Endodermal cell (in vitro differentiated cells): ENCODE results near the gene KRTAP9-3. TPM values are rescaled to one million over a fixed set of nuclear protein-coding genes. Genes with fewer than 3 reads are reported as not detected.

Experiments used
- DNase-seq: peaks from one replicate; pipeline ENCODE4 v3.0.0-alpha.2; 2017
- H3K27ac ChIP-seq: 2 replicates; pipeline ENCODE4 v1.5.1; 2013; ENCODE audit warnings: mild to moderate bottlenecking, low read depth, low read length, moderate library complexity
- H3K27me3 ChIP-seq: 2 replicates; pipeline ENCODE4 v1.6.1; 2013; ENCODE audit warnings: mild to moderate bottlenecking, low read length, moderate library complexity; ENCODE audit not compliant: insufficient read depth, control insufficient read depth, poor library complexity, severe bottlenecking
- H3K36me3 ChIP-seq: 2 replicates; pipeline ENCODE4 v1.7.0; 2013; ENCODE audit warnings: mild to moderate bottlenecking, low read length, moderate library complexity; ENCODE audit not compliant: control insufficient read depth, insufficient read depth
- H3K4me1 ChIP-seq: one replicate; pipeline ENCODE4 v1.7.0; 2013; ENCODE audit warnings: low read length; ENCODE audit not compliant: control insufficient read depth, insufficient read depth
- H3K4me3 ChIP-seq: 2 replicates; pipeline ENCODE4 v1.5.1; 2013; ENCODE audit warnings: mild to moderate bottlenecking, low read length, moderate library complexity
- H3K9ac ChIP-seq: 2 replicates; pipeline ENCODE4 v1.6.1; 2013; ENCODE audit warnings: mild to moderate bottlenecking, low read length, moderate library complexity; ENCODE audit not compliant: poor library complexity, severe bottlenecking; ENCODE audit errors: extremely low read depth
- H3K9me3 ChIP-seq: 2 replicates; pipeline ENCODE4 v1.6.1; 2013; ENCODE audit warnings: mild to moderate bottlenecking, low read length, moderate library complexity; ENCODE audit not compliant: control insufficient read depth
- H3K27ac Mint-ChIP-seq: 2 replicates; pipeline ENCODE4 v1.8.0; 2020; ENCODE audit warnings: mixed read lengths
- H3K27me3 Mint-ChIP-seq: 2 replicates; pipeline ENCODE4 v1.8.0; 2021; ENCODE audit warnings: mild to moderate bottlenecking, mixed read lengths; ENCODE audit not compliant: insufficient read depth
- H3K36me3 Mint-ChIP-seq: 2 replicates; pipeline ENCODE4 v1.8.0; 2020; ENCODE audit warnings: low read depth, mixed read lengths
- H3K4me1 Mint-ChIP-seq: 2 replicates; pipeline ENCODE4 v1.8.0; 2020; ENCODE audit warnings: mixed read lengths
- H3K4me3 Mint-ChIP-seq: 2 replicates; pipeline ENCODE4 v1.8.0; 2020; ENCODE audit warnings: mild to moderate bottlenecking, moderate library complexity, mixed read lengths
- H3K9me3 Mint-ChIP-seq: 2 replicates; pipeline ENCODE4 v1.8.0; 2020; ENCODE audit warnings: mild to moderate bottlenecking, mixed read lengths
- CTCF ChIP-seq: fragments of 200-600 bp; sonication (generic); conservative IDR thresholded peaks from 2 replicates; pipeline ENCODE4 v1.5.0; 2021; ENCODE audit warnings: antibody characterized with exemption, mild to moderate bottlenecking
- WGBS, 2 experiments: methylation state at CpG; one replicate each; pipeline versions ENCODE4 v1.1.5 to v1.1.7; 2013; ENCODE audit warnings: missing lambda C conversion rate in 2 of 2, mixed read lengths in 1 of 2; ENCODE audit not compliant: insufficient coverage in 1 of 2, insufficient read length in 1 of 2; 5-methylcytosine and 5-hydroxymethylcytosine counted together
- total RNA-seq, 2 donors: library from RNA; stranded (reverse); fragmentation: NEBNext Ultra II Directional in 1 of 2; extraction: Animal tissue kit (Norgen Biotek cat#: 25700) in 1 of 2; gene quantifications; 2 replicates in 1 of 2; 3 replicates in 1 of 2; pipeline ENCODE4 v1.2.1, GENCODE V29; 2021

Gene KRTAP9-3
- total RNA-seq, 2 donors from 2014 or later = not detected

GRCh38 chr17:41256291-41256685 lies 24.0 kb downstream of the KRTAP9-3 start:
- no peak for TF ChIP-seq CTCF
- H3K4me3 Mint-ChIP-seq = no peak overlapping the region
- Histone ChIP-seq H3K4me1 (no peaks in the 10 kb centered on the region), H3K9me3 (no peaks in the 10 kb centered on the region), H3K4me3 (no peak overlapping the region), H3K27me3 (peaks cover 58% of the 10 kb centered on the region), H3K27ac (no peak overlapping the region), H3K9ac (no peak overlapping the region), H3K36me3 (no peaks in the 10 kb centered on the region)
- no peak overlapping the region for H3K27ac Mint-ChIP-seq
- DNase-seq = no peak
- no peaks in the 10 kb centered on the region for H3K4me1 Mint-ChIP-seq
- no CpG with 5 or more reads among the region's 1 CpG for WGBS, 2 experiments
- no peaks in the 10 kb centered on the region for H3K36me3 Mint-ChIP-seq
- H3K9me3 Mint-ChIP-seq = no peaks in the 10 kb centered on the region
- peaks cover 44% of the 10 kb centered on the region for H3K27me3 Mint-ChIP-seq

GRCh38 chr17:41258406-41258805 lies 26.2 kb downstream of the KRTAP9-3 start:
- Mint-ChIP-seq H3K27ac (no peak overlapping the region), H3K27me3 (peaks cover 45% of the 10 kb centered on the region), H3K4me3 (no peak overlapping the region), H3K4me1 (no peaks in the 10 kb centered on the region), H3K9me3 (no peaks in the 10 kb centered on the region), H3K36me3 (no peaks in the 10 kb centered on the region)
- no peak for TF ChIP-seq CTCF
- no peaks in the 10 kb centered on the region for H3K4me1 ChIP-seq
- H3K4me3 ChIP-seq = no peak overlapping the region
- H3K27ac ChIP-seq = no peak overlapping the region
- H3K27me3 ChIP-seq = peaks cover 39% of the 10 kb centered on the region
- DNase-seq = no peak
- H3K36me3 ChIP-seq = no peaks in the 10 kb centered on the region
- H3K9ac ChIP-seq = no peak overlapping the region
- H3K9me3 ChIP-seq = no peaks in the 10 kb centered on the region

GRCh38 chr17:41263212-41263611 lies 31.0 kb downstream of the KRTAP9-3 start:
- H3K27ac ChIP-seq = no peak overlapping the region
- Mint-ChIP-seq H3K9me3 (no peaks in the 10 kb centered on the region), H3K36me3 (no peaks in the 10 kb centered on the region), H3K27me3 (peaks cover 30% of the 10 kb centered on the region), H3K4me3 (no peak overlapping the region), H3K4me1 (no peaks in the 10 kb centered on the region), H3K27ac (no peak overlapping the region)
- no peak for TF ChIP-seq CTCF
- H3K27me3 ChIP-seq = peaks cover 31% of the 10 kb centered on the region
- no peaks in the 10 kb centered on the region for H3K4me1 ChIP-seq
- H3K9me3 ChIP-seq = no peaks in the 10 kb centered on the region
- H3K36me3 ChIP-seq = no peaks in the 10 kb centered on the region
- 96% methylated on average over 1 of the region's 2 CpGs; no CpG with 5 or more reads in 1 of the 2 experiments for WGBS, 2 experiments
- no peak overlapping the region for H3K9ac ChIP-seq
- no peak overlapping the region for H3K4me3 ChIP-seq
- DNase-seq = no peak
